Prostate gland (tissue), 2 donors: ENCODE data around the gene DNAJB8.

Source experiments
- CTCF ChIP-seq, 4 experiments: fragments of 200-600 bp in 2 of 4; fragments of 450-650 bp in 2 of 4; sonication (generic) in 2 of 4; IDR thresholded peaks; 1 replicate in 3 of 4; 2 replicates in 1 of 4; pipeline ENCODE4 v1.5.1; 2016 to 2019; ENCODE audit warnings: antibody characterized with exemption in 4 of 4, mild to moderate bottlenecking in 2 of 4, moderate library complexity in 2 of 4
- POLR2A ChIP-seq: fragments of 450-650 bp; IDR thresholded peaks from one replicate; pipeline ENCODE4 v1.6.1; 2016; ENCODE audit warnings: antibody characterized with exemption, mild to moderate bottlenecking
- POLR2AphosphoS5 ChIP-seq: sonication (generic); formaldehyde crosslinking; IDR thresholded peaks from one replicate; pipeline ENCODE4 v1.6.1; 2017; ENCODE audit warnings: antibody characterized with exemption

DNA sequence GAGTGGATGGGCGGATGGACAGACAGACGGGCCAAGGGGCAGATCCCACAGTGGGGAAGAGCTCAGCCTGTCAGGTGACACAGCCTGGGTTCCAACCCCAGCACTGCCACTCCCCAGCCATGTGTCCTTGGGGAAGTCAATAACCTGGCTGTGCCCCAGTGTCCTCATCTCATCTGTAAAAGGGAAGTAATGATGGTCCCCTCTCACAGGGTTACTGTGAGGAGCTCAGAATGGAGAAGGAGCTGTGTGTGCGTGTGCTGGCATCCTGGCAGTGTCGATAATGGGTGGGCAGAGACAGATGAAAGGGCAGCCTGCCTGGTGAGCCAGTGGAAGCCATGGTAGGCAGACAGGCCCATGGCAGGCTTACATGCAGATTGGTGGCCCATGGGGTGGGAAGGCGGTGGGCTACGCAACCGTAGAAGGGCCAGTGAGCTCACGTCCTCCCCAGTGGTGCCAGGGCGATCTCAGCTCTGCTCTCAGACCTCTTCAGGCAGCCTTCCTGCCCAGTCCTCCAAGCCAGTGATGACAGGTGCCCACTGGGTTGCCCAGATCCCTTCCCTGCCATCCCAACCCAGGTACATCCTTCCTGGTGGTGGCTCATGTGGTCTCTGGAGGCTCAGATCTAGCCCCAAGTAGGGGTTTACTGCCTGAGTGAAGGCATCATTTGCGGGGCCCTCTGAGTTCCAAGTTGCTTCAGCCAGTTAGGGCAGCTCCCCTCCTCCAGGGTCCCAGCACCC lies 2.3 kb upstream of the DNAJB8 start:
- TF ChIP-seq CTCF (IDR thresholded peaks at IDR 0.05) (no peak), POLR2A (no peak), POLR2AphosphoS5 (no peak)
